ES-I3 (cell line): ENCODE data around the gene RCSD1.
"Not testable (repeated sequence)": the region's sequence is repeated elsewhere in the genome, so short reads cannot be mapped to it uniquely, and the experiment has no call there.

Experiments used
- H3K36me3 ChIP-seq: 2 replicates; pipeline ENCODE4 v1.6.1; 2013; ENCODE audit warnings: mild to moderate bottlenecking, low read length, control low read depth, moderate library complexity; ENCODE audit not compliant: insufficient read depth
- H3K4me1 ChIP-seq: 2 replicates; pipeline ENCODE4 v1.6.1; 2013; ENCODE audit warnings: mild to moderate bottlenecking, control low read depth, low read length; ENCODE audit not compliant: insufficient read depth
- H3K9ac ChIP-seq: 2 replicates; pipeline ENCODE4 v1.6.1; 2013; ENCODE audit warnings: low read depth, mild to moderate bottlenecking, low read length, moderate library complexity
- H3K9me3 ChIP-seq: 2 replicates; pipeline ENCODE4 v1.6.1; 2013; ENCODE audit warnings: mild to moderate bottlenecking, low read length, moderate library complexity; ENCODE audit not compliant: control insufficient read depth, insufficient read depth

The RCSD1 gene

GRCh38 chr1:167710836-167711235 lies 80.8 kb downstream of the RCSD1 start:
- Histone ChIP-seq H3K9ac (no peak overlapping the region), H3K9me3 (no peaks in the 10 kb centered on the region), H3K4me1 (peaks cover 4% of the 10 kb centered on the region), H3K36me3 (no peaks in the 10 kb centered on the region)

GRCh38 chr1:167711797-167712196 lies 81.8 kb downstream of the RCSD1 start:
- Histone ChIP-seq H3K36me3 (no peaks in the 10 kb centered on the region), H3K4me1 (peaks cover 3% of the 10 kb centered on the region; the same call in 1 of the 2 replicates), H3K9ac (no peak overlapping the region), H3K9me3 (no peaks in the 10 kb centered on the region)

- Histone ChIP-seq H3K9me3 (no peaks in the 10 kb centered on the region), H3K4me1 (peaks cover 8% of the 10 kb centered on the region), H3K36me3 (no peaks in the 10 kb centered on the region), H3K9ac (peak overlapping the region; percentile 78; the same call in 1 of the 2 replicates)
These were observed 83.5 kb downstream of the RCSD1 start for GRCh38 chr1:167713330-167714081.

GRCh38 chr1:167714098-167714438 lies 84.0 kb downstream of the RCSD1 start:
- Histone ChIP-seq H3K9ac (peak overlapping the region; percentile 78), H3K4me1 (peaks cover 11% of the 10 kb centered on the region), H3K9me3 (no peaks in the 10 kb centered on the region), H3K36me3 (no peaks in the 10 kb centered on the region)

GRCh38 chr1:167714439-167715156 lies 84.6 kb downstream of the RCSD1 start:
- Histone ChIP-seq H3K9me3 (no peaks in the 10 kb centered on the region), H3K4me1 (peaks cover 15% of the 10 kb centered on the region; the same call in 1 of the 2 replicates), H3K36me3 (no peaks in the 10 kb centered on the region), H3K9ac (peak overlapping the region; percentile 78)

GRCh38 chr1:167715157-167715999 lies 85.3 kb downstream of the RCSD1 start:
- Histone ChIP-seq H3K9ac (peak overlapping the region; percentile 78), H3K9me3 (no peaks in the 10 kb centered on the region), H3K4me1 (peaks cover 17% of the 10 kb centered on the region; the same call in 1 of the 2 replicates), H3K36me3 (no peaks in the 10 kb centered on the region)

GRCh38 chr1:167716000-167716271 lies 85.9 kb downstream of the RCSD1 start:
- Histone ChIP-seq H3K36me3 (no peaks in the 10 kb centered on the region), H3K4me1 (peaks cover 17% of the 10 kb centered on the region; the same call in 1 of the 2 replicates), H3K9me3 (no peaks in the 10 kb centered on the region), H3K9ac (peak overlapping the region; percentile 78)

- Histone ChIP-seq H3K4me1 (peaks cover 17% of the 10 kb centered on the region; the same call in 1 of the 2 replicates), H3K9me3 (no peaks in the 10 kb centered on the region), H3K36me3 (no peaks in the 10 kb centered on the region), H3K9ac (no peak overlapping the region)
These were observed 87.3 kb downstream of the RCSD1 start for GRCh38 chr1:167717351-167717750.

GRCh38 chr1:167718914-167719691 lies 89.1 kb downstream of the RCSD1 start:
- Histone ChIP-seq H3K9me3 (no peaks in the 10 kb centered on the region), H3K9ac (peak overlapping the region; percentile 14; the same call in 1 of the 2 replicates), H3K36me3 (no peaks in the 10 kb centered on the region), H3K4me1 (peaks cover 29% of the 10 kb centered on the region)

- Histone ChIP-seq H3K9ac (peak overlapping the region; percentile 14; the same call in 1 of the 2 replicates), H3K4me1 (peaks cover 30% of the 10 kb centered on the region)
- not testable (repeated sequence) for H3K9me3 ChIP-seq, H3K36me3 ChIP-seq
These were observed 89.8 kb downstream of the RCSD1 start for GRCh38 chr1:167719715-167720421.

GRCh38 chr1:167720965-167721616 lies 91.1 kb downstream of the RCSD1 start:
- Histone ChIP-seq H3K9me3 (no peaks in the 10 kb centered on the region), H3K9ac (peak overlapping the region; percentile 76), H3K36me3 (no peaks in the 10 kb centered on the region), H3K4me1 (peaks cover 30% of the 10 kb centered on the region)

- Histone ChIP-seq H3K36me3 (no peaks in the 10 kb centered on the region), H3K4me1 (peaks cover 30% of the 10 kb centered on the region), H3K9ac (peak within 1 kb of the TSS; percentile 76), H3K9me3 (no peaks in the 10 kb centered on the region)
These were observed 91.7 kb downstream of the RCSD1 start, which contains the start of gene MPZL1 for GRCh38 chr1:167721617-167722151. TSS of gene MPZL1 (plus strand) at chr1:167721982. CDS start at chr1:167722152, 170 bp downstream.
